ENCODE measurements around the gene DYNC1H1.

DNA sequence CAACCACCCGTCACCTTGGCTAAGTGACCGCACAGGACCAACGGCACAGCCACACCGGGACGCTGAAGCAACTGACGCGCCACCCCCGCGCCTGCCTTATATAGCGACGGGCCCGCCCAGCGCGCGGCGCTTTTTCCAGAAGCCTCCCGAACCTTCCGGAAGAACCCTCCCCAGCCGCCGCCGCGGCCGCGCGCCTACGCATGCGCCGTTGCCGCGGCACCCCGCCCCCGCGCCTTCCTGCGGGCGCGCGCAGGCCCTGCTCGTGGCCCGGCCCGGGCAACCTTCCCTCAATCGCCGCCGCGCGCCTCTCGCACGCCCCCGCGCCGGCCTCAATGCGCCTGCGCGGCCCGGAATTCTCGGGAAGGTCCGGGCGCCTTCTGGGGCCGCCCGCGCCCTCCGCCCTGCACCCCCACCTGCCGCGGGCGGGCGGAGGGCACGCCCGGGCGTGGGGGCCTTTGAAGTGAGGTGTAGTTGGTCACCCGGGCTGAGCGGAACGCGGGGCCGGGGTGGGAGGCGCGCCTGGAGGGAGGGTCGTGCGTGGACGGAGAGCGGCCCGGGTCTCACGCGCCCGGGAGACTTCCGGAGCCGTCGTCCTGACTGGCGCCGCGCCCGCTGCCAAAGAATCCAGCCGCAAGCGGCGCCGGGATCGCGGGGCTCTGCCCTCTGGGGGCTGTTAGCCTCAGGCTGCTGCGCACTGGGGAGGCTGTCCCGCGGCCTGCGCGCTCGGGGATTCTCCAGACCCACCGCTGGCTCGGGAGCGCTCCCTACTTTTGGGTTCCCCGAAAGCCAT, 122.8 kb downstream of the DYNC1H1 start, which contains the start of gene HSP90AA1:
- TF ChIP-seq CTCF (IDR thresholded peaks at IDR 0.05): no peak
- no peak for TF ChIP-seq EZH2phosphoT487 (IDR thresholded peaks at IDR 0.05)
- TF ChIP-seq EZH2 (IDR thresholded peaks at IDR 0.05): no peak
